EL (cell line): ENCODE results near the gene NFATC3.
A peak's percentile ranks its signal among the peaks of the same experiment; 100 is the strongest.

Experiments
- DNase-seq: peaks from one replicate; pipeline ENCODE4 v3.0.0-alpha.2; 2016

Gene NFATC3

DNA sequence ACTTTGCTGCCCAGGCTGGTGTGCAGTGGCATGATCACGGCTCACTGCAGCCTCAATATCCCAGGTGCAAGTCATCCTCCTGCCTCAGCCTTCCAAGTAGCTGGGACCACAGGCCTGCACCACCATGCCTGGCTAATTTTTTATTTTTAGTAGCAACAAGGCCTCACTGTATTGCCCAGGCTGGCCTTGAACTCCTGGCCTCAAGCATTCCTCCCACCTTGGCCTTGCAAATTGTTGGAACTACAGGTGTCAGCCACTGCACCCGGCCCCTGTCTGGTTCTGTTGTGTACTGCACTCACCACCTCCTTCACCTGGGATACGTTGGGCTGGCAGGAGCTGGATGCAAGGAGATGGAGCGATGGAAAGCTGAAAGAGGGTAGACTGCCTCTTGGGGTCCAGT is 168.6 kb downstream of the NFATC3 start:
- no peak for DNase-seq

- DNase-seq = no peak
Measured at GRCh38 chr16:68255712-68256111, 170.5 kb downstream of the NFATC3 start.

GRCh38 chr16:68257251-68257905 is 172.2 kb downstream of the NFATC3 start:
- DNase-seq = no peak

DNA sequence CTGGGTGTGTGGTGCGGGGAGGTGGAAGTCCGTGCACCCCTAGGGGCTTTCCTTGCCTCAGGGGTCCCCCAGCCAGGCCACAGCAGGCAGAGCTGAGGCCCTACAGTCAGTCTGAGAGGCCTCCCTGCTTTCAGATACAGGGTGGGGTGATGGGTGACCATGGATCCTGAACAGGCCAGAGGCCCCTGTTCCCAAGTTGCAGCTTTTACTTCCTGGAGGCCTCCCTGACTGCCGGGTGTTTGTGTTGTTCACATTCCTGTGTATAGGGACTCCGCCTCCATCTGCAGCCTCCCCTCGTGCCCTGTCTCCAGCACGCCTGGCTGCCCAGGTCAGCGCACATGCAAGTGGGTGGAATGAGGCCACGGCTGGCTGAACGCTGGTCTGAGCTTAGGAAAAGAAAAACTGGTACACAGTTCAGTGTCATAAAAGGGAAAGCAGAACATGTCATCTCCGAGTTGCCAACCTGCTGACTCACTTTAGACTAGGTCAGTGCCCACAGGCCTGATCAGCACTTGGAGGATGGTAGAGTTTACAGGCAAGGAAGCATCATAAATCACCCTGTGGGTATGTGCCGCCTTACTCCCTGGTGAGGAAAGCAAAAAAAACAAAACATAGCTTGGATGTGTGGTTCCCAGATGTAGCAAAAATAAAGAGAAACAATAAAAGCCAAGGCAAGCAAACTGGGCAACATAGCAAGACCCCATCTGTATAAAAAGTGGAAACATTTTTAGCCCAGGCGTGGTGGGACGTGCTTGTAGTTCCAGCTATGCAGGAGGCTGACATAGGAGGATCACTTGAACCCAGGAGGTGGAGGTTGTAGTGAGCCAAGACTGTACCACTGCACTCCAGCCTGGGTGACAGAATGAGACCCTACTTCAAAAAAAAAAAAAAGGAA is 173.0 kb downstream of the NFATC3 start:
- DNase-seq = peak; percentile 81

DNA sequence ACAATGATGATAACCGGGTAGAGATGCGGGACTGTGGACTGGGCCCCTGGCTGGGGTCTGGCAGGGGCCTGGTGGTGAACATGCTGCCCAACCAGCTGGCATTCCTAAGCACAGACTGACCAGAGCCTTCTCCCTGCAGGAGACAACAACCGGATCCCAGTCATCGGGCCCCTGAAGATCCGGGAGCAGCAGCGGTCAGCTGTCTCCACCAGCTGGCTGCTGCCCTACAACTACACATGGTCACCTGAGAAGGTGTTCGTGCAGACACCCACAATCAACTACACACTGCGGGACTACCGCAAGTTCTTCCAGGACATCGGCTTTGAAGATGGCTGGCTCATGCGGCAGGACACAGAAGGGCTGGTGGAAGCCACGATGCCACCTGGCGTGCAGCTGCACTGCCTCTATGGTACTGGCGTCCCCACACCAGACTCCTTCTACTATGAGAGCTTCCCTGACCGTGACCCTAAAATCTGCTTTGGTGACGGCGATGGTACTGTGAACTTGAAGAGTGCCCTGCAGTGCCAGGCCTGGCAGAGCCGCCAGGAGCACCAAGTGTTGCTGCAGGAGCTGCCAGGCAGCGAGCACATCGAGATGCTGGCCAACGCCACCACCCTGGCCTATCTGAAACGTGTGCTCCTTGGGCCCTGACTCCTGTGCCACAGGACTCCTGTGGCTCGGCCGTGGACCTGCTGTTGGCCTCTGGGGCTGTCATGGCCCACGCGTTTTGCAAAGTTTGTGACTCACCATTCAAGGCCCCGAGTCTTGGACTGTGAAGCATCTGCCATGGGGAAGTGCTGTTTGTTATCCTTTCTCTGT is 174.0 kb downstream of the NFATC3 start:
- DNase-seq = no peak

DNA sequence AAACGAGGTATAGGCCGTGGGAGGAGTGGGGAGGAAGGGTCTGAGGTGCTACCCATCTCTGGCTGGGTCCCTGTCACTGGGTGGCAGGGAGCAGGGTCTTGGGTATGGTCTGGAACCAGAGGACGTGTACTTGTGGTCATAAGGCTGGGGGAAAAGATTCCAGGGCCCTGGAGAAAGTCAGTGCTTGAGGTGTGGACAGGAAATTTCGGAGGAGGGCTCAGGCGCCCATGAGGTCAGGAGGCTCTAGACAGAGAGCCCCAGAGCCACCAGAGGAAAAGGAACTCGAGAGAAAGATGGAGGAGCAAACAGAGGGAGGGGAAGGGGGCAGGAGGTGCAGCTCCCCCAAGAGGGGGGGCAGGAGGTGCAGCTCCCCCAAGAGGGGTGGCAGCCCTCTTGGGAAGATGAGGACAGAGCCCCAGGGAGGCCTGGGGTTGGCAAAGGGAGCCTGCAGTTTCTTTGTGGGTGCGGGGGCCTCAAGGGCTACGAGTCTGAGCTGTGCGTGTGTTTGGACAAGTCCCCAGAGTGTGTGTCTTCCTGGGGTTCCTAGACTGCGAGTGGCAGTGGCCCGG is 178.5 kb downstream of the NFATC3 start:
- no peak for DNase-seq

- DNase-seq = peak; percentile 85
Measured at GRCh38 chr16:68264128-68265077, 179.2 kb downstream of the NFATC3 start, which contains the start of gene SLC7A6. TSS of gene SLC7A6 (plus strand) at chr16:68264526. CDS start at chr16:68274727, 10,201 bp downstream.

DNA sequence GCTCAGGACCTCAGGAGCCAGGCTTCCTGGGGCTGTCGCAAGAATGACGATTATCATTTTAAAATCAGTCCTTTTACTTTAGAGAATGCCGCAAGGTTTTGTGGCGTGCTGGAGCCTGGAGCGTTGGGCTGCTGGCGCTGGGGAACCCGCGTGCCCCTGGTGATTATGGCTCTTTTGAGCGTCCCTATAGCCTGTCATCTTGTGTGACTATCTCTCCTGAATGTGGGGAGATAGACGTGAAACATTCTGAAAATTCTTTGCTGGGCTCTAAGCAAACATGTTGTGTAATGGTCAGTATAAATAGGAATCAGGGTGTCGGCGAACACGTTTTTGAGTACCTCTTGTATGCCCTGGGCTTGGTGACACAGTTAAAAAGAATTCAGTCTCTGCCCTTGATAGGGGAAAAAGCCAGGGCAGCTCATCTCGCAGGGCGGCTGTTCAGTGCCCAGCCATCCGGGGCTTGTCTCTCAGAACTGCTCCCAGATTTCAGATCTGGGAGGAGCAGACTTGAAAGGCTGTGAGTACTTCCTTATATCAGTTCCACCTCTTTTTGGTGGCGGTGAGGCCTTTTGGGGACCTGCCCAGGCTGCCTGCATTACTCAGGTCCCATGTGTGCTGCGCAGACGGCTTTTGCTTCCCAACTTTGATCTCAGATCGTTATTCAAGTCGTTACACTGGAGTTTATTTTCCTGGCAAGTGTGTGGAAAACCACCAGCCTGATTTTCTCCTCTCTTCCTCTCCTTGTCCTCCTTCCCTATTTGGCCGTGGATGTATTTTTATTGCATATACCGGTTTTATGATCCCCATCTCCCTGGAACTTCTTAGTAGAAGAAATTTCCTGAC is 180.1 kb downstream of the NFATC3 start:
- peak; percentile 93 for DNase-seq

DNA sequence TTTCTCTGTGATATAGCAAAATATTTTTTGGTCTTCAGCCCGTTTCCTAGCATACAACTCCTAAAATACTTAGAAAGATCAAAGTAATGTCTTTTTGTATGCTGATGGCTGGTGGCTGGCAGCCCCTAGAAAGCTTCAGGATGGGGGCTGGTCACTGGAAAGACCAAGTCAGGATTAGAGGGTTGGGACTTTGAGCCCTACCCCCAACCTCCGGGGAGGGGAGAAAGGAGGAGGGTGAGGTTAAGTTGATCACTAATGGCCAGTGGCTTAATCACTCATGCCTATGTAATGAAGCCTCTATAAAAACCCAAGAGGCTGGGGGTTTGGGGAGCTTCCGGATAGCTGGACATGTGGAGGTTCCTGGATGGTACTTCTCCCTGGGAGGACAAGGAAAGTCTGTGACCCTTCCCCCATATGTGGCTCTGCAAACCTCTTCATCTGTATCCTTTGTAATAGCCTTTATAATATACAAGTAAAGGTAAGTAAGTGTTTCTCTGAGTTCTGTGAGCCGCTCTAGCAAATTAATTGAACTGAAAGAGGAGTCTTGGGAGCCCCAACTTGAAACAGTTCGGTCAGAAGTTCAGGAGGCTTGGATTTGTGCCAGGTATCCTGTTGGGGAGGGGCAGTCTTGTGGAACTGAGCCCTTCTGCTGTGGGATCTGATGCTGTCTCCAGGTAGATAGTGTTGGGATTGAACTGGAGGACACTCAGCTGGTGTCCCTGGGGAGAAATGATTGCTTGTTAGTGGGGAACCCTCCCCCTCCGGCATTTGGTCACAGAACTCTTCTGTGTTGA is 182.6 kb downstream of the NFATC3 start:
- no peak for DNase-seq

GRCh38 chr16:68269793-68270192 is 184.6 kb downstream of the NFATC3 start:
- DNase-seq = no peak

DNA sequence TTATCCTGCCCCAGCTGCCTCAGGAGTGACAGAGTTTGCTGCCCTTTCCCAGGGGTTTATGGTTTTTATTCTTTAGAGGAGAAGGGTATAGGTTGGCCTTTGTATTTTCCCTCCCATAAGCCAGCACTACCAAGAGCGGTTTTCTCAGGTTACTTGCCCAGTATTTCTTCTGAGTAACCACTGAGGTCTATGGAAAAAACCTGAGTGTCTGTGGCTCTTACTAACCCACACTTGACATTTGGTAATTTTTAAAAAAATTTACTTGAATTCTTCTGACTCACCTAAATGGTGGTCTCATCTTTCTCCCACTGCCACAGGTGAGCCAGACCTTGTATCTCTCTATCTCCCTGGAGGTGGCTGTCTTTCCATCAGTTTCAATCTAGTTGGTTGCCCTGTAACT is 185.2 kb downstream of the NFATC3 start:
- no peak for DNase-seq

DNA sequence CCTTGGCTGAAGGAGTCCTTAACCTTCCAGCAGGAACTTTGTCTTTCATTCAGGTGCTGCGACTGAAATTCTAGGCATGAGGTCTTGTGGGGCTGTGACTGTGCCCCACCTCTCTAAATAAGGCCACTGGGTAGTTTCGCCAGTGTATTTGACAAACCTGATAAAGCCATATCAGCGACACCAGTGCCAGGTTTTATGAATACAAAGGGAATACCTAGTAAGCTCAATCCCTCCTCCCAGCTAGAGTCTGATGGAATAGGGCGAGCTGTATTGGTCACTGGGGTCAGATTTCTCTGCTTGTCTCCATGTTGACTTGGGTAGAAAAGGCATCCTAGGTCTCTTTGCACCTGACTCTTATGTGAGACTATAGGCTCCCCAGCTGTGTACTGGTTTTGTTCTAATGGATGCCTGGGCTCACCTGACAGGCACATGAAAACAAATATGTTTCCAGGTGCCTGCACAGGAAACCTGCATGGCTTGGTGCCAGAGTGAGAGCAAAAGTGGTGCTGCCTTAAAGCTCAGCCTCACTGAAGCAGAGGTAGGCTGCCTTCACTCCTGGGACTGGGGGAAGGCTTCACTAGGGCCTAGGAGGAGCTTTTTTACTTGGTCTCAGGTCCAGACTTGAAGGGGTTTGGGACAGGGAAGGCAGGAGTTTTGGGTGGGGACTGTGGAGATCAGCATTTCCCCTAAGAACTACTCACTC is 187.5 kb downstream of the NFATC3 start:
- no peak for DNase-seq

GRCh38 chr16:68273459-68273858 is 188.3 kb downstream of the NFATC3 start:
- no peak for DNase-seq

- no peak for DNase-seq
Measured at GRCh38 chr16:68273896-68274295, 188.7 kb downstream of the NFATC3 start.

- DNase-seq = no peak
Measured at GRCh38 chr16:68274441-68274840, 189.3 kb downstream of the NFATC3 start.

GRCh38 chr16:68275611-68276191 is 190.5 kb downstream of the NFATC3 start:
- no peak for DNase-seq

DNA sequence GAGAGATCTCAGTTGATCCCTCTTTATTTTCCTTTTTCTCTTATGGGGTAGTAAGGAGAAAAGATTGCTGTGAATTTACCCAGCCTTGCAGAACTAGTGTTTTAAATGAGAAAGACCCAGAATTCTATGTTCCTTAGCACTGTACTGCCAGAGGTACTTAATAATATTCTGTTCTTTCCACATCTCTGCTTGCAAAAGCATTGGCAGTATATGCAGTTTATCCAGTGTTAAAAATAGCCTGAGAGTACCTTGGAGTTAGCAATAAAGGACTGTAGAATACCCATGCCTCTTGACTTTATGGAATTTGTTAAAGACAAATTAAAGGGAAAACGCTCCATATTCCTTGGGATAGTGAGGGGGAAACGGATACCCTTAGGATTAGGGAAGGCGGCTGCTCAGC is 191.1 kb downstream of the NFATC3 start:
- DNase-seq = no peak
